HepG2 (cell line): ENCODE data around the gene CYP27B1. TPM values are rescaled to one million over a fixed set of nuclear protein-coding genes. Genes with fewer than 3 reads are reported as not detected.
A peak's percentile ranks its signal among the peaks of the same experiment; 100 is the strongest.

Experiments
- CBX2 ChIP-seq, 2 experiments: fragments of 200-600 bp in 1 of 2; sonication (generic); formaldehyde crosslinking in 1 of 2; IDR thresholded peaks; 2 replicates each; pipeline versions ENCODE4 v1.7.0 to v1.8.1; 2018 to 2022; ENCODE audit warnings: low read depth in 2 of 2, low read length in 1 of 2, mild to moderate bottlenecking in 1 of 2, missing genetic modification reagents in 1 of 2
- GABPB1 ChIP-seq: IDR thresholded peaks from 2 replicates; pipeline ENCODE4 v1.6.1; 2016; ENCODE audit warnings: mild to moderate bottlenecking, missing genetic modification reagents, moderate library complexity, missing compliant biosample characterization
- HCFC1 ChIP-seq: fragments of 150-350 bp; IDR thresholded peaks from 2 replicates; pipeline ENCODE4 v1.6.1; 2014; ENCODE audit warnings: low read depth, low read length
- IKZF1 ChIP-seq: fragments of 450-650 bp; IDR thresholded peaks from 2 replicates; pipeline ENCODE4 v1.7.1; 2016
- JARID2 ChIP-seq: sonication (generic); formaldehyde crosslinking; IDR thresholded peaks from 2 replicates; pipeline ENCODE4 v1.8.1; 2023; ENCODE audit warnings: missing genetic modification reagents, inconsistent platforms; ENCODE audit not compliant: insufficient replicate concordance
- MAX ChIP-seq: IDR thresholded peaks from 2 replicates; pipeline ENCODE4 v1.6.1; 2012; ENCODE audit warnings: inconsistent platforms
- MXD4 ChIP-seq: IDR thresholded peaks from 2 replicates; pipeline ENCODE4 v1.6.1; 2016; ENCODE audit warnings: mild to moderate bottlenecking, missing biosample characterization, missing genetic modification reagents
- NFKB2 ChIP-seq: sonication (generic); formaldehyde crosslinking; IDR thresholded peaks from 2 replicates; pipeline ENCODE4 v1.4.0; 2020; ENCODE audit warnings: missing genetic modification reagents, borderline replicate concordance
- ZBTB34 ChIP-seq: sonication (generic); formaldehyde crosslinking; IDR thresholded peaks from 2 replicates; pipeline ENCODE4 v1.8.0; 2022; ENCODE audit warnings: mild to moderate bottlenecking, missing genetic modification reagents
- ZBTB7A ChIP-seq: sonication (generic); formaldehyde crosslinking; IDR thresholded peaks from 2 replicates; pipeline ENCODE4 v1.8.0; 2022; ENCODE audit warnings: mild to moderate bottlenecking, missing genetic modification reagents
- ZNF816 ChIP-seq: sonication (generic); formaldehyde crosslinking; IDR thresholded peaks from 2 replicates; pipeline ENCODE4 v1.8.0; 2022; ENCODE audit warnings: missing genetic modification reagents, mild to moderate bottlenecking, borderline replicate concordance
- ZNF83 ChIP-seq: sonication (generic); formaldehyde crosslinking; IDR thresholded peaks from 2 replicates; pipeline ENCODE4 v1.4.0; 2020; ENCODE audit warnings: missing genetic modification reagents, mild to moderate bottlenecking, borderline replicate concordance
- polyA plus RNA-seq, 8 experiments: library from polyadenylated mRNA; depleted of rRNA in 3 of 8; stranded (reverse) in 7 of 8; unstranded in 1 of 8; fragments of >200 nt; fragmentation: Illumina TruSeq in 4 of 8; extraction: Trizol in 4 of 8; gene quantifications; 2 replicates each; pipeline versions ENCODE4 v1.2.1 to v1.2.3, GENCODE V29; 2011 to 2016; ENCODE audit warnings: low read depth in 4 of 8, missing spikeins in 1 of 8, mixed read lengths in 1 of 8; ENCODE audit not compliant: insufficient read depth in 1 of 8
- total RNA-seq, 5 experiments: library from RNA; depleted of rRNA; stranded (reverse); fragments of >200 nt; fragmentation: Illumina TruSeq; extraction: Trizol; gene quantifications; 2 replicates each; pipeline ENCODE4 v1.2.3, GENCODE V29; 2016; ENCODE audit warnings: low read depth in 1 of 5
- TF ChIP-seq, protein P1 (sequence below), 2 experiments: sonication (generic) in 1 of 2; formaldehyde crosslinking in 1 of 2; IDR thresholded peaks; 2 replicates each; pipeline versions ENCODE4 v1.4.0 to v1.6.1; 2016 to 2020; ENCODE audit warnings: borderline replicate concordance in 1 of 2, low read depth in 1 of 2, mild to moderate bottlenecking in 1 of 2, missing genetic modification reagents in 1 of 2
- TF ChIP-seq, protein P2 (sequence below): IDR thresholded peaks from 2 replicates; pipeline ENCODE4 v1.6.1; 2018; ENCODE audit warnings: missing genetic modification reagents, mild to moderate bottlenecking, missing compliant biosample characterization

Gene CYP27B1
- total and polyA plus RNA-seq, 2 of the 13 experiments (the other 11 are each of a cell fraction or from before 2014, with no cell fraction given): 2.3 to 3.0 TPM

DNA sequence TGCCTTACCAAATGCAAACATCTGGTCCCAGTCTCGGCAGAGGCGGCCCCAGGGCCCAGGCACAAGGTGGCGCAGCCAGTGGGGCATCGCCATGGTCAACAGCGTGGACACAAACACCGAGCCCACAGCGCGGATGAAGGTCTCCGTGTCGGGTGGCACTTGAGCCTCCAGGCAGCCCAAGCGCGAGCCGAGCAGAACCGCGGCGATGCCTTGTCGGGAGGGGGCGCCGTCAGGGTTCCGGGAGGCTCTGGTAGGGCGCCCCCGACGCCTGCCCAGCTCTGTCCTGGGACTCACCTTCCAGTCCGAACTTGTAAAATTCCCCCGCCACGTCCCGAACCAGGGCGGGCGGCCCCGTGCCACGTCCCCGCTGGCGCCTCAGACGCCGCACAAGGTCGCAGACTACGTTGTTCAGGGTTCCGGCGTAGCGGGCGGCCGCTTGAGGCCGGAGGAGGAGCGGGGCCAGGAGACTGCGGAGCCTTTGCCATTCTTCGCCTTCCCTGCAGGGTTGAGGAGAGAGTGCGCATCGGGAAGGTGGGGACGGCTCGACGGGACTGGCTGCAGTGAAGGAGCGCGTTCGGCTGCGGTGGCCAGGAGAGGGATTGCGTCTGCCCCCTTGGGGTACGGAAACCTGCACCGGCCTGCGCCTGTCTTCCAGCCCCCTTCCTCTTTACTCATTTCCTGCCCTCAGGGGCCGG lies 1.7 kb downstream of the CYP27B1 start (continued):
- TF ChIP-seq ZBTB34 (CRISPR knock-in tag) (no peak), ZBTB7A (CRISPR knock-in tag) (no peak), MAX (no peak; the same call in 1 of the 2 replicates), NFKB2 (CRISPR knock-in tag) (no peak; the same call in 1 of the 2 replicates), HCFC1 (no peak), CBX2 (IDR thresholded peaks at IDR 0.05; ENCODE audit: low read depth, low read length) (no peak), CBX2 (CRISPR knock-in tag; IDR thresholded peaks at IDR 0.05; ENCODE audit: low read depth) (peak; percentile 73; the same call in 1 of the 2 replicates), GABPB1 (CRISPR knock-in tag) (peak; percentile 73; the same call in 1 of the 2 replicates), IKZF1 (no peak), JARID2 (no peak), ZNF83 (CRISPR knock-in tag) (no peak), ZNF816 (CRISPR knock-in tag) (no peak), MXD4 (CRISPR knock-in tag) (no peak)
- TF ChIP-seq, protein P1, sequence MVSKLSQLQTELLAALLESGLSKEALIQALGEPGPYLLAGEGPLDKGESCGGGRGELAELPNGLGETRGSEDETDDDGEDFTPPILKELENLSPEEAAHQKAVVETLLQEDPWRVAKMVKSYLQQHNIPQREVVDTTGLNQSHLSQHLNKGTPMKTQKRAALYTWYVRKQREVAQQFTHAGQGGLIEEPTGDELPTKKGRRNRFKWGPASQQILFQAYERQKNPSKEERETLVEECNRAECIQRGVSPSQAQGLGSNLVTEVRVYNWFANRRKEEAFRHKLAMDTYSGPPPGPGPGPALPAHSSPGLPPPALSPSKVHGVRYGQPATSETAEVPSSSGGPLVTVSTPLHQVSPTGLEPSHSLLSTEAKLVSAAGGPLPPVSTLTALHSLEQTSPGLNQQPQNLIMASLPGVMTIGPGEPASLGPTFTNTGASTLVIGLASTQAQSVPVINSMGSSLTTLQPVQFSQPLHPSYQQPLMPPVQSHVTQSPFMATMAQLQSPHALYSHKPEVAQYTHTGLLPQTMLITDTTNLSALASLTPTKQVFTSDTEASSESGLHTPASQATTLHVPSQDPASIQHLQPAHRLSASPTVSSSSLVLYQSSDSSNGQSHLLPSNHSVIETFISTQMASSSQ (IDR thresholded peaks at IDR 0.05; ENCODE audit: low read depth): no peak
- TF ChIP-seq, protein P1 (CRISPR knock-in tag; IDR thresholded peaks at IDR 0.05; ENCODE audit: borderline replicate concordance): 0 out of 2 replicates have a peak, but pooled peaks have one; percentile 8
- TF ChIP-seq, protein P2, sequence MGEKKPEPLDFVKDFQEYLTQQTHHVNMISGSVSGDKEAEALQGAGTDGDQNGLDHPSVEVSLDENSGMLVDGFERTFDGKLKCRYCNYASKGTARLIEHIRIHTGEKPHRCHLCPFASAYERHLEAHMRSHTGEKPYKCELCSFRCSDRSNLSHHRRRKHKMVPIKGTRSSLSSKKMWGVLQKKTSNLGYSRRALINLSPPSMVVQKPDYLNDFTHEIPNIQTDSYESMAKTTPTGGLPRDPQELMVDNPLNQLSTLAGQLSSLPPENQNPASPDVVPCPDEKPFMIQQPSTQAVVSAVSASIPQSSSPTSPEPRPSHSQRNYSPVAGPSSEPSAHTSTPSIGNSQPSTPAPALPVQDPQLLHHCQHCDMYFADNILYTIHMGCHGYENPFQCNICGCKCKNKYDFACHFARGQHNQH (CRISPR knock-in tag): 0 out of 2 replicates have a peak, but pooled peaks have one; percentile 37
